Cardiac muscle cell (in vitro differentiated cells and primary cell): Measurements from ENCODE around the gene TBC1D30. TPM values are rescaled to one million over a fixed set of nuclear protein-coding genes. Genes with fewer than 3 reads are reported as not detected.
"Not testable (repeated sequence)": the region's sequence is repeated elsewhere in the genome, so short reads cannot be mapped to it uniquely, and the experiment has no call there.

Experiments used
- DNase-seq, 2 donors: peaks; one replicate each; pipeline versions ENCODE4 v3.0.0 to v3.0.0-alpha.2; 2010 to 2017; ENCODE audit warnings: low read depth in 1 of 2, low spot score in 1 of 2
- H3K27ac ChIP-seq: fragments of 200-600 bp; sonication (generic); 2 replicates; pipeline ENCODE4 v1.5.1; 2016
- H3K27me3 ChIP-seq: fragments of 200-600 bp; sonication (generic); 2 replicates; pipeline ENCODE4 v1.6.0; 2016; ENCODE audit warnings: control low read depth
- H3K36me3 ChIP-seq: fragments of 200-600 bp; sonication (generic); 2 replicates; pipeline ENCODE4 v1.5.1; 2016; ENCODE audit warnings: control low read depth
- H3K4me1 ChIP-seq: fragments of 200-600 bp; sonication (generic); 2 replicates; pipeline ENCODE4 v1.8.1; 2017; ENCODE audit warnings: low read depth, mild to moderate bottlenecking, mixed run types
- H3K4me3 ChIP-seq: fragments of 200-600 bp; sonication (generic); 2 replicates; pipeline ENCODE4 v1.5.1; 2016; ENCODE audit warnings: mild to moderate bottlenecking
- H3K9me3 ChIP-seq: fragments of 200-600 bp; sonication (generic); 2 replicates; pipeline ENCODE4 v1.5.1; 2017; ENCODE audit warnings: low read depth, mild to moderate bottlenecking, control low read depth
- CTCF ChIP-seq: IDR thresholded peaks from 2 replicates; pipeline ENCODE4 v1.5.1; 2012; ENCODE audit warnings: low read depth, mild to moderate bottlenecking, low read length
- polyA plus RNA-seq: library from polyadenylated mRNA; unstranded; fragments of >200 nt; fragmentation: Nextera tagmentation; extraction: Ambion mirVana; gene quantifications from 2 replicates; pipeline ENCODE4 v1.2.1, GENCODE V29; 2016
- total RNA-seq: library from RNA; depleted of rRNA; stranded (reverse); fragments of >200 nt; gene quantifications from 2 replicates; pipeline ENCODE4 v1.2.3, GENCODE V29; 2016

TBC1D30 gene
- total RNA-seq (0.57 and 1.4 TPM in 2 replicates), polyA plus RNA-seq (1.2 TPM in 2 replicates)

GRCh38 chr12:64824500-64825142, at the start of gene TBC1D30:
TSS of gene TBC1D30 (plus strand) at chr12:64824647. CDS start at chr12:64824880, 233 bp downstream.
- Histone ChIP-seq H3K9me3 (no peaks in the 10 kb centered on the region), H3K27ac (no peak within 1 kb of the TSS), H3K36me3 (no peaks in the 10 kb centered on the region), H3K4me3 (peak within 1 kb of the TSS; percentile 39), H3K4me1 (peaks cover 21% of the 10 kb centered on the region), H3K27me3 (peaks cover 65% of the 10 kb centered on the region)
- TF ChIP-seq CTCF = no peak
- DNase-seq = peak; percentile 41 to 59

GRCh38 chr12:64775147-64775736, 49.2 kb upstream of the TBC1D30 start:
- not testable (repeated sequence) for H3K9me3 ChIP-seq, H3K27ac ChIP-seq

GRCh38 chr12:64779354-64779974, 45.0 kb upstream of the TBC1D30 start:
- Histone ChIP-seq H3K27ac (no peak overlapping the region), H3K4me3 (no peak overlapping the region), H3K36me3 (no peaks in the 10 kb centered on the region), H3K9me3 (no peaks in the 10 kb centered on the region), H3K4me1 (no peaks in the 10 kb centered on the region), H3K27me3 (peaks cover 88% of the 10 kb centered on the region)
- no peak for DNase-seq
- TF ChIP-seq CTCF = no peak

More at GRCh38 chr12:64775147-64775736, 49.2 kb upstream of the TBC1D30 start:
- H3K36me3 ChIP-seq, H3K4me1 ChIP-seq, DNase-seq, H3K4me3 ChIP-seq: not testable (repeated sequence)
- H3K27me3 ChIP-seq = peaks cover 46% of the 10 kb centered on the region

GRCh38 chr12:64780132-64780530, 44.3 kb upstream of the TBC1D30 start:
- Histone ChIP-seq H3K4me1 (no peaks in the 10 kb centered on the region), H3K36me3 (no peaks in the 10 kb centered on the region), H3K9me3 (no peaks in the 10 kb centered on the region), H3K27ac (no peak overlapping the region), H3K27me3 (peaks cover 90% of the 10 kb centered on the region), H3K4me3 (peak overlapping the region; percentile 34)
- DNase-seq = no peak
- no peak for TF ChIP-seq CTCF

GRCh38 chr12:64780531-64781279, 43.7 kb upstream of the TBC1D30 start:
- peaks cover 93% of the 10 kb centered on the region for H3K27me3 ChIP-seq
- H3K9me3 ChIP-seq = no peaks in the 10 kb centered on the region
- H3K36me3 ChIP-seq = no peaks in the 10 kb centered on the region
- TF ChIP-seq CTCF = no peak
- DNase-seq = peak in 1 of 2 donors; percentile 52
- H3K27ac ChIP-seq = no peak overlapping the region
- H3K4me1 ChIP-seq = no peaks in the 10 kb centered on the region
- H3K4me3 ChIP-seq = peak overlapping the region; percentile 34
